Measurements from ENCODE around the gene IGF2BP2.
"Not testable (repeated sequence)": the region's sequence is repeated elsewhere in the genome, so short reads cannot be mapped to it uniquely, and the experiment has no call there.

The IGF2BP2 gene

DNA sequence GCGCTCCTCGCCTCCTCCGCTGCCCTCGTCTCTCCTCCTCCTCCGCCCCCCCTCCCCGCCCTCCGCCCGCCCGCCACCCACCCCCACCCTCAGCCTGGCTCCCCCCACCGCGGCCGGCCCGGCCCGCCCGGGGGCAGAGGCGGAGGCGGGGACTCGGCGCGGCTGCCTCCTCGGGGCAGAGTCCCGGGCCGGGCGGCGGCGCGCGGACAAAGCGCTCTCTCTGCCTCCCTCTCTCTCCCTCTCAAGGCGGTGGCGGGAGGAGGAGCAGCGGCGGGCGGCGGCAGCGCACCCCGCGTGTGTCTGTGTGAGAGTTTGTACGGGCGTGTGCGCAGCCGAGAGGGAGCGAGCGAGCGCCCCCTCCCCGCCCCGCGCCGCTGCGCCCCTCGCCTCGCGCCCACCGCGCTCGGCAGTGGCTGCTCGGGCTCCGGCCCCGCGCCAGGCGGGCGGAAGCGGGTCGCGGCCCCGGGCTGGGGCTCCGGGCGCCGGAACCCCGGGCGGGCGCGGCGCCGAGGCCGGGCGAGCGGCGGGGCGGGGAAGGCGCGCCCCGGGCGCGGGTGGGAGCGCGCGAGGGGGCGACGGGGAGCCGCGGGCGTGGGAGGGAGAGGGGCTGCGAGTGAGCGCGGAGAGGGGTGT lies at the start of gene IGF2BP2:
Gene IGF2BP2 (minus strand): TSS at position 37 of the 633 bp plus-strand sequence. CDS start 82 bp downstream, outside the sequence.
- DNase-seq, result peak; percentile 93

DNA sequence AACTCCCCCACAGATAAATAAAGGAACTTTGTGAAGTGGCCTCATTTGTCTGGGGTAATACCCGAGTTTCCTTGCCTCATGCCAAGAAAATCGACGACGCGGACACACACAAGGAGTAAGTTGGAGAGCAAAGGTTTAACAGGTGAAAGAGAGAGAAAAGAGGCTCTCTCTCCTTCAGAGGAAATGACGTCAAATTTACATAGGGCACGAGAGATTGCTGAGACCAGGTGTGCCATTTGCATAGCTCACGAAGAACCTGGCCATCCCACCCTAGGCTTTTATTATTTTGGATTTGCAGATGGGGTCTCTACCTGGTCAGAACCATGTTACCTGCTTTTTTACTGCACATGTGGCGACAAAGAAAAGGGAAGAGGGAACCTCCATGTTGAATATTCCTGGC lies 49.3 kb upstream of the IGF2BP2 start:
- DNase-seq, result no peak

DNA sequence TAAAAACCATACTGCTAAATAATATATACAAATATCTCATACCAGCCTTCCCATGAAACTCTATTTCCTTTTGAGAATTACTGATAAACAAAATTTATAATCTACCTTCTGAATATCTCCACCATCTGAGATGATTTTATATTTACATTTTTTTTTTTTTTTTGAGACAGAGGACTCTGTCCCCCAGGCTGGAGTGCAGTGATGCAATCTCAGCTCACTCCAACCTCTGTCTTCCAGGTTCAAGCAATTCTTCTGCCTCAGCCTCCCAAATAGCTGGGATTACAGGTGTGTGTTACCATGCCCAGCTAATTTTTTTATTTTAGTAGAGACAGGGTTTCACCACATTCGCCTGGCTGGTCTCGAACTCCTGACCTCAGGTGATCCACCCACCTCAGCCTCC lies 42.8 kb upstream of the IGF2BP2 start:
- no peak for DNase-seq

DNA sequence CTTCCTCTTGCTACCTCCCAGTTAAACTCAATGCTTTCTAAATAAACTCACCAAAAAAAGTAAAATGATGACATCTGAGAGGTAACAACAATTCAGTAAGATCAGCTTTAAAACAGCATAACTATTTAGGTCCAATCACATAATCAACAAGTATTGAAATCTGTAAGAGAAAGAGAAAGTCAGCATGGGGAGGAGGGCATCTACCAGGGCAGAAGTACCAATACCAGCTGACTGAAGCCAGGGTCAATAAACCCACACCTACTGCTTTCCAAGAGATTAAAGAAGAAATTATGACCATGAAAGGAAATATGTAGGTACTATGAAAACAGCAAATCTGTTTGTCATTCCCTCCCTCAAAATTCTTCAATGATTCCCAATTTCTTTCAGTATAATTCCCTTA lies 42.2 kb upstream of the IGF2BP2 start:
- no peak for DNase-seq

DNA sequence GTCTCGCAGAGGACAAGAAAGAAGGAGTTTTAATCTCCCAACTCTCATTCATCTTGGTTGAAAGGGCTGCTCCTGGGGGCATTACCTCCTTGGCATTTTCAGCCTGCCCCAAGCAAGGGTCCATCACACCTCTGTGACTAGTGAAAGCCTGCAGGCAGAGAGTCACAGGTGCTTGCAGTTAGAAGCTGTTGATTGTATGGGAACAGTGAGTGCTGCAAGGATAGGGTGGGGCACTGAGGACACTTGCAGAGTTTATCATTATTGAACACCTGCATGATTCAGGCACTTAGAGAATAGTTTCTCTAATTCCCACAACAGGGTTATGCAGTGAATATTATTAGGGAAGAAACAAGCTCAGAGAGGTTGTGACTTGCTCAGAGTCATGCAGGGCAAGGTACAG lies 41.7 kb upstream of the IGF2BP2 start:
- DNase-seq, result no peak

DNA sequence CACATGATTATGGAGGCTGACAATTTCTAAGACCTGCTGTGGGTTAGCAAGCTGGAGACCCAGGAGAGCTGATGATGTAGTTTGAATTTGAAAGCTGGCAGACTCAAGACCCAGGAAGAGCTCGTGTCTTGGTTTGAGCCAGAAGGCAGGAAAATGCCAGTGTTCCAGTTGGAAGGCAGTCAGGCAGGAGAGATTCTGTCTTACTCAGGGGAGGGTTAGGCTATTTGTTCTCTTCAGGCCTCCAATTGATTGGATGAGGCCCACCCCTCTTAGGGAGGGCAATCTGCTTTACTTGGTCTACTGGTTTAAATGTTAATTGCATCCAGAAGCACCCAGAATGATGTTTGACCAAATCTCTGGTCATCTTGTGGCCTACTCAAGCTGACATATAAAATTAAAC lies 40.4 kb upstream of the IGF2BP2 start:
- DNase-seq, result no peak

DNA sequence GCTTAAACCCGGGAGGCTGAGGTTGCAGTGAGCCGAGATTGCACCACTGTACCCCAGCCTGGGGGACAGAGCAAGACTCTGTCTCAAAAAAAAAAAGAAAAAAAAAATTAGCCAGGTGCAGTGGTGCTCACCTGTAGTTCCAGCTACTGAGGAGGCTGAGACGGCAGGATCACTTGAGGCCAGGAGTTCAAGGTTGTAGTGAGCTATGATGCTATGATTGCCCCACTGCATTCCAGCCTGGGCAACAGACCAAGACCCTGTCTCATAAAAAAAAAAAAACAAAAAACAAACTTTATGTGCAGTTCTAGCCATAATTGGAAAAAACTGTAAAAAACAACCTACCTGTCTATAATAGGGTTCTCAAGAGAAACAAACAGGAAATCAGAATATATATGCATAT lies 39.9 kb upstream of the IGF2BP2 start:
- no peak for DNase-seq

DNA sequence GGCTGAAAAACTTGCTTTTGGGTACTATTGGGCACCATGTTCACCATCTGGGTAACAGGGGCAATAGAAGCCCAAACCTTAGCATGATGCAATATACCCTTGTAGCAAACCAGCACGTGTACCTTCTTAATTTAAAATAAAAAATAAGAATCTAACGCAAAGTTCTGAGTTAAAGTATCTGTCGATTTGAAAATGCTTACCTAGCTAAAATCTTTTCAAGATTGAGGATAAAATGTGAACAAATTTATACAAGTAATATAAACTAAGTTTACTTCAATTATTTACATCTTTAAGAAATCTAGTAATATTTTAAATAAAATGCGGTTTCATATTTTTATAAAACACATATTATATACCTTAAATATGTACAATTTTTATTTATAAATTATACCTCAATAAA lies 38.1 kb upstream of the IGF2BP2 start:
- no peak for DNase-seq

DNA sequence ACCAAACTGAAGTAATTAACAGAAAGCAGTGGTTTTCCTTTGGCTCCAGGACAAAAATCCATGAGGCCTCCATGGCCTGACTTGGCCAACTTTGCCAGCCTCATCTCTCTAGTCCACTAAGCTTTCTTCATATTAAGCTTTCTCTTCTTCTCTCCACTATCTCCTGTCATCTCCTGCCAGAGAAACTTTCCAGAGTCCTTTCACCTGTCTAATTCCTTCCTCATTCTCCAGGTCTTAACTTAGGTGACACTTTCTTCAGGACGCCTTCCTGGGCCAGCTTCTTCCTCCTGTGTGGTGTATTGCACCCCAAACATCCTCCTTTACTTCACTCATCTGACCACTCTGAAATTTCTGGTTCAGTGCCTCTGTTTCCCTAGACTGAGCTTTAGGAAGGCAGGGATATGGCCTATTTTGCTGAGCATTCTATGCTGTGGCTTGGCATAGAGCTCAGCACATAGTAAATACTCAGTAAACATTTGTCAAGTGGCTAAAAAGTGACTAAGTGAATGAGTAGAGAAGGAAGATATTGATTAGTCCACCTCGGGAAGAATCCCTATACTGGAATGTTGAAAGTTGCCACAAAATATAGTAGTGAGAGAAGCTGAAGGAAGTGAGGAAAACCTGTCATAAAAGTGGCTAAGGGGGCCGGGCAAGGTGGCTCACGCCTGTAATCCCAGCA lies 34.6 kb upstream of the IGF2BP2 start:
- DNase-seq, result no peak

DNA sequence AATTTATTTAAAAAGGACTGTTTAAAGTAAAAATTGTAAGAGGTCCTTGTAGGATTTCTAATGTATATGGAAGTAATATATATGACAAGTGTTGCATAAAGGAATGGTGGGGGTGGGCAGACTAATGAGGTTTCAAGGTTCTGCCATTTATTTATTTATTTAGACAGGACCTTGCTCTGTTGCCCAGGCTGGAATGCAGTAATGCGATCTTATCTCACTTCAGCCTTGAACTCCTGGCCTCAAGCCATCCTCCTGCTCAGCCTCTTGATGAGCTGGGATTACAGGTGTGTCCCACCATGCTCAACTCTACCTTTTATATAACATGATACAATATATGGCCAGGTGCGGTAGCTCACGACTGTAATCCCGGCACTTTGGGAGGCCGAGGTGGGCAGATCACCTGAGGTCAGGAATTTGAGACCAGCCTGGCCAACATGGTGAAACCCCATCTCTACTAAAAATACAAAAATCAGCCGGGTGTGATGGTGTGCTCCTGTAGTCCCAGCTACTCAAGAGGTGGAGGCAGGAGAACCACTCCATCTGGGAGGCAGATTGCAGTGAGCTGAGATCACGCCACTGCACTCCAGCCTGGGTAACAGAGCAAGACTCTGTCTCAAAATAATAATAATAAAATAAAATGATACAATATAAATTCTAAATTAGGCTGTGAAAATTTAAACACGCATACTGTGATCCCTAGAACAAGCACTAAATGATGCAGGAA lies 33.8 kb upstream of the IGF2BP2 start:
- DNase-seq, result no peak

DNA sequence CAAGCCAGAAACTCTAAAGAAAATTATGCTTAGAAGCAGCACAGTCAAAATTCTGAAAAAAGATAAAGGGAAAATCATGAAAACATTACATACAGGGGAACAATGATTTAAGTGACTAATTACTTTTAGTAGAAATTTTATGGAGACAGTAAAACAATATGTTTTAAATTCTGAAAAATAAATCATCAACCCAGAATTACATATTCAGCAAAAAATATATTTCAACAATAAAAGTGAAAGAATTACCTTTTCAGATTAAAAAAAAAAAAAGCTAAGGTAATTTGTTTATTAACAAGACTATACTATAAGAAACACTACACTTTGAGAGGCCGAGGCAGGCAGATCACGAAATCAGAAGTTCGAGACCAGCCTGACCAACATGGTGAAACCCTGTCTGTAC lies 32.4 kb upstream of the IGF2BP2 start:
- DNase-seq, result no peak

DNA sequence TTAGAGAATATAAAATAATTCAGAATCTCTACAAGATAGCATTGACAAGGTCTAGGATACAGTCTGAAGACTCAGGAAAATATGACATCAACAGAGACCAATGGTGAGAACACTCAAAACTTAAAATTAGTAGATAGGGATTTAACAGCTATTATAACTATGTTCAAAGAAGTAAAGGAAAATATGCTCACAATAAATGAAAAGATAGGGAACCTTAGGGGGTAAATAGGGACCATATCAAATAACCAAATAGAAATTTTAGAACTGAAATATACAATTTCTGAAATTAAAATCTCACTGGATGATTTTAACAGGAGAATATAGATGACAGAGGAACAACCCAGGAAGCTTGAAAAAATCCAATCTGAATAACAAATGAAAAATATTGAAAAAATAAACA lies 31.8 kb upstream of the IGF2BP2 start:
- DNase-seq, result no peak

DNA sequence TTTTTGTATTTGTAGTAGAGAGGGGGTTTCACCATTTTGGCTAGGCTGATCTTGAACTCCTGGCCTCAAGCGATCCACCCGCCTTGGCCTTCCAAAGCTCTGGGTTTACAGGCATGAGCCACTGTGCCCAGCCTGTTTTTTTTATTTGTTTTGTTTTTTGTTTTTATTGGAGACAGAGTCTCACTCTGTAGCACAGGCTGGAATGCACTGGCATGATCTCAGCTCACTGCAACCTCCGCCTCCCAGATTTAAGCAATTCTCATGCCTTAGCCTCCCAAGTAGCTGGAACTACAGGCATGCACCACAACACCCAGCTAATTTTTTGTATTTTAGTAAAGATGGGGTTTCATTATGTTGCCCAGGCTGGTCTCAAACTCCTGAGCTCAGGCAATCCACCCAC lies 28.9 kb upstream of the IGF2BP2 start:
- not testable (repeated sequence) for DNase-seq

DNA sequence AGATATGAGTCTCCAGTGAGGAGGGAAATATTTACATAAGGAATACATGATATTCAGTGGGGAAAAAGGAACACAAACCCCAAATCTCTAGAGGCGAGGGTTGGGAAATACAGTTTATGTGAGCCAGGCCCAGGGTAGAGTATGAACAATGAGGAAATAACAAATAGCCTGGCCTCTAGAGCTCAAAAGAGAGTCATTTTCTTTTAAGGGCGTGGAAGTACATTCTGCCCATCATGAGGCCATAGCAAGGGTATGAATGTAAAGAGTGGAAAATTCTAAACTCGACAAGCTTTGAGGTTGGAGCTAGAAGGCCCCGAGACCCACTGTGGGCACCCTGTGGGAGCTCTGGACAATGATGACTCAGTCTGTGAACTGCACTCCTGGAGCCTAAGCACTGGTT lies 27.8 kb upstream of the IGF2BP2 start:
- DNase-seq, result no peak

DNA sequence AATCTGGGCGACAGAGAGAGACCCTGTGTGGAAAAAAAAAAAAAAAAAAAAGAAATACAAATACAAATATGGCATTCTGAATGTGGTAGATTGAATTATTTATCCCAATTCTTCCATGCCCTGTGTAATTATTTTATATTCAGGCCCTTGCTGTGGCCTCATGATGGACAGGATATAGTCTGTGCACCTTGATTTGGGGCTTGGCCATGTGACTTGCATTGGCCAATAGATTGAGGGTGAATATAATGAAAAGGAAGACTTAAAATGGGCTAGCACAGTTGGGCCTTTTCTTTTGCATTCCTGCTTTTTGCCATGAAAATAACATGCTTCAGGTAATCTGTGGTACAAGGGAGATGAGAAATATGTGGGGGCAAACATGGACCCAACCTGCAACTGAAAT lies 27.1 kb upstream of the IGF2BP2 start:
- DNase-seq, result no peak

DNA sequence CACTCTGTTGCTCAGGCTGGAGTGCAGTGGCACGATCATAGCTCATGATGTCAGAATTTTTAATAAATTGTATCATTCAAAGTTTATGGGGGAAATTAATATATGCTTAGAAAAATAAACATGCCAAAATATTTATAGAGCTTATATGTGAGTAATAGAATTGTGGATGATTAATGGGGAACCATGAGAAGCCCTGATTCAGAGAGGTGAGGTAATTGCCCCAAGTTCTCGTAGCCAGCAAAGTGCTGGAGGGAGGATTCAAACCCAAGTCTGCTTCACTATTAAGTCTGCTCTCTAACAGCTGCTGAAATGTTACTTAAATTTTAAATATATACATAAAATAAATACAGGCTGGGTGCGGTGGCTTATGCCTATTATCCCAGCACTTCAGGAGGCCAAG lies 26.2 kb upstream of the IGF2BP2 start:
- no peak for DNase-seq

DNA sequence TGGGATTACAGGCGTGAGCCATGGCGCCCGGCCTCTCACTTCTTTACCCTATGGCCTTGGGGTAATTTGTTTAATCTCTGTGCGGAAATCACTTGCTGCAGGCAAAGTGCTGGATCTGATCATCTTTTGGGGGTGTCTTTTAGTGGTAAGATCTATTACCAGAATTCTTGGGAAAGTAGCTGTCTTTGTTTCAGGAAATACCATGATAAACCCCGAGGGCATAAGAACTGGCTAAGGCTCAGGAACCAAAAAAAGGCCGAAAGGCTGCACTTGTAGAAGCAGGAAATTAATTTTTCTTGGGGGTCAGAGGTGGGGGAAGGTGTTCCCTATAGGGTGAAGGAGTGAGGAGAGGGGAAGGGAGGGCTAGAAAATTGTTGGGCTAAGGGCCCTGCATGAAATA lies 22.7 kb upstream of the IGF2BP2 start:
- DNase-seq, result no peak

DNA sequence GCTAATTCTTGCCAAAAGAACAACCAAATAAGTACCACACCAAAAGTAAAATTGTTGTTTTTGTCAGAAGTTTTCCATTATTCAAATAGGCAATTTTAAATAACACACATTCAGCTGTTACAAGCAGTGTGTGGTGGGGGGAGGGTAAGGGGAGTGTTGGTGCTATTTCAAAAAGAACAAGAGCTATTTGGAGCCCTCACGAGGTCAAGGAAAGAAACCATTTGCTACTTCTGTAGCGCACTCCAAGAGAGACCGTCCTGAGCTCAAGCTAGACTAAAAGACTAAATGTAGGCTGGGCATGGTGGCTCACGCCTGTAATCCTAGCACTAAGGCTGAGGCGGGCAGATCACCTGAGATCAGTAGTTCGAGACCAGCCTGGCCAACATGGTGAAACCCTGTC lies 21.2 kb upstream of the IGF2BP2 start:
- DNase-seq, result no peak

DNA sequence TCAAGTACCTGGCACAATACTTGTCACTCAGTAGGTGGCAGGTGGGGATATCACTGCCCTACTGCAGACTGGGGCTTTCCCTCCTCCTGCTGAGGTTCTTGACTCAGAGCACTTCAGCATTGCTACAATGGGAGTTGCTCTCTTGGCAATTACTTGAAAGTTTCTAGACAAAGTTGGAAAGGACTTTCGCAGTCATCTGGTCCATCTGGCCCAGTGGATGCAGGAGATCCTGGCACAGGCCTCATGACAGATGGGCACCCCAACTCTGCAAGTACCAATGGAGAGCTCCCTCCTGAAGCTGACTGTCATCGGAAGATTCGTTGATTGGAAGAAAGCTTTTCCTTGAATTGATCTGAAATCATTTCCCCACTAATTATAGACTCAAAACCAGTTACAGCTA lies 19.2 kb upstream of the IGF2BP2 start:
- no peak for DNase-seq

DNA sequence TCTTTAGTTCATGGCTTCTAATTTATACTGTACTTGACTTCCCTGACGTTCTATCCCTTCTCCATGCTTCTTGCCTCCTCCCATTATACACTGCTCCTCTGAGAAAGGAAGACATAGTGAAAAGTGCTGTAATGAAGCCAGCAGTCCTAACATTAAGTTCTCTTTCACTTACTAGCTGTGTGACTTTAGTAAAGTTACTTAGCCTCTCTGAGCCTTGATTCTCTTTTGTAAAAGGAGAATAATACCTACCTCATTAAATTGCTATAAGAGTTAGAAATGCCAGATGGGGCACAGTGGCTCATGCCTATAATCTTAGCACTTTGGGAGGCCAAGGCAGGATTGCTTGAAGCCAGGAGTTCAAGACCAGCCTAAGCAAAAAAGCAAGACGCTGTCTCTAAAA lies 18.8 kb upstream of the IGF2BP2 start:
- DNase-seq, result no peak

DNA sequence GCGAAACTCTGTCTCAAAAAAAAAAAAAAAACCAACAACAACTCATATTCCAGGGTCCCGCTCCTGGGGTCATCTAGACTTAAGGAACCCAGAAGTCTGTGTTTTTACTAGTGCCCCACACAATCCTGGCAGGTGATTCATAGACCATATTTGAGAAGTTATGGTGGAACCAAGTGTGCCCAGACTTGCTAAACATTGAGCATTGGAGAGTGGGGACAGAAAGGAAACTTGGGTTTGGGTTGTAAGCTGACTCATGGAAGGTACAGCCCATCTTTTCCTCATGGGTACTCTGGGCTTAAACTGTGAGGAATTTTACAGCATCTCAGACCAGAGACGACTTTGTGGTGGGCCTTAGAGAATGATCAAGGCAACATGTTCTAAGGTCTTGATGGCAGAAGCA lies 18.3 kb upstream of the IGF2BP2 start:
- DNase-seq, result no peak

DNA sequence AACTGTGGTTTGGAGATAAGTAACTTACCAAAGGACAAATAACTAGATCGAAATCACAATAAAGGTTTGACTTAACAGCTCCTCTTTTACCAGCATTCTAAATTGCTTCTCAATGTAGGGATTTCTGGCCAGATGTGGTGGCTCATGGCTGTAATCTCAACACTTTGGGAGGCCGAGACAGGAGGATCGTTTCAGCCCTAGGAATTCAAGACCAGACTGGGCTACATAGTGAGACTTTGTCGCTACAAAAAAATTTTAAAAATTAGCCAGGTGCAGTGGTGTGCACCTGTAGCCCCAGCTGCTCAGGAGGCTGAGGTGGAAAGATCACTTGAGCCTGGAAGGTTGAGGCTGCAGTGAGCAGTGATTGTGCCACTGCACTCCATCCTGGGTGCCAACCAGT lies 17.4 kb upstream of the IGF2BP2 start:
- no peak for DNase-seq

DNA sequence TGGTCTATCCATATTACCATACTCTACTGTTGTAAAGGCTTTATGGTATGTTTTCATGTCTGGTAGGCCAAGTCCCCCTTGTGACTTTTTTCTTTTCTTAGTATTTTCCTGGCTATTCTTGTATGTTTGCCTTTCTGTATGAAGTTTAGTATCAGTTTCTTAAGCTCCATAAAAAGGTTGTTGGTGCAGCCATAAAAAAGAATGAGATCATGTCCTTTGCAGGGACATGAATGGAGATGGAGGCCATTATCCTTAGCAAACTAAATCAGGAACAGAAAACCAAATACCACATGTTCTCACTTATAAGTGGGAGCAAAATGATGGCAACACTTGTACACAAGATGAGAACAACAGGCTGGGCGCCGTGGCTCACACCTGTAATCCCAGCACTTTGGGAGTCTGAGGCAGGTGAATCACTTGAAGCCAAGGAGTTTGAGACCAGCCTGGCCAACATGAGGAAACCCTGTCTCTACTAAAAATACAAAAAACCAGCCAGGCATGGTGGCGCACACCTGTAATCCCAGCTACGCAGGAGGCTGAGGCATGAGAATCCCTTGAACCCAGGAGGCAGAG lies 13.7 kb upstream of the IGF2BP2 start:
- DNase-seq, result not testable (repeated sequence)

DNA sequence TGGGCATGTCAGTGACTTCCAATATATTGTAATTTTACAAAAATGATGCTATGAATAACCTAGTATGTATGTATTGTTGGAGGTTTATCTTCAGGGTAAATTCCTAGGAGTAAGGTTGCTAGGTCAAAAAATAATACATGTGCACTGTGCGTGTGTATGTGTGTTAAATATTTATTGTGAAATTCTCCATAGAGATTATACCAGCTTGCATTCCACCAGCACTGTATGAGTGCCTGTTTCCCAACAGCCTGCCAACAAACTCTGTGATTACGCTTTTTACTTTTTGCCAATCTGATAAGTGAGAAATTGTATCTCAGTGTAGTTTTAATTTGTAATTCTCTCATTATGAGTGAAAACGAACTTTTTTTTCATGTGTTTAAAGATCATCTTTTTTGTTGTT lies 12.6 kb upstream of the IGF2BP2 start:
- DNase-seq, result no peak

Data from right hindlimb (tissue), 1 donor.